Astrocyte (in vitro differentiated cells and primary cell): ENCODE data around the gene ETV6. TPM values are rescaled to one million over a fixed set of nuclear protein-coding genes. Genes with fewer than 3 reads are reported as not detected.

Source experiments
- DNase-seq: peaks from one replicate; pipeline ENCODE4 v3.0.0-alpha.2; 2010; ENCODE audit warnings: low read depth
- FAIRE-seq: peaks from 2 replicates; lab custom pipeline; 2011; peaks lifted over from hg19 to GRCh38; lab: Jason Lieb, UNC
- H2AFZ ChIP-seq: 2 replicates; pipeline ENCODE4 v1.6.0; 2012; ENCODE audit warnings: low read depth, low read length, inconsistent platforms
- H3K27ac ChIP-seq: 2 replicates; pipeline ENCODE4 v1.5.1; 2011; ENCODE audit warnings: low read depth, low read length, inconsistent platforms
- H3K27me3 ChIP-seq: 2 replicates; pipeline ENCODE4 v1.6.0; 2011; ENCODE audit warnings: low read length, inconsistent platforms; ENCODE audit not compliant: insufficient read depth
- H3K36me3 ChIP-seq: 2 replicates; pipeline ENCODE4 v1.5.1; 2011; ENCODE audit warnings: low read length, inconsistent platforms; ENCODE audit not compliant: insufficient read depth
- H3K4me1 ChIP-seq: 2 replicates; pipeline ENCODE4 v1.5.1; 2011; ENCODE audit warnings: low read length, inconsistent platforms; ENCODE audit not compliant: insufficient read depth
- H3K4me2 ChIP-seq: 2 replicates; pipeline ENCODE4 v1.6.0; 2012; ENCODE audit warnings: low read length, inconsistent platforms
- H3K4me3 ChIP-seq: 2 replicates; pipeline ENCODE4 v1.5.1; 2011; ENCODE audit warnings: low read depth, mild to moderate bottlenecking, low read length, inconsistent platforms; ENCODE audit not compliant: insufficient read depth
- H3K79me2 ChIP-seq: 2 replicates; pipeline ENCODE4 v1.6.0; 2012; ENCODE audit warnings: mild to moderate bottlenecking, low read length, inconsistent platforms; ENCODE audit not compliant: insufficient read depth
- H3K9ac ChIP-seq: 2 replicates; pipeline ENCODE4 v1.6.0; 2012; ENCODE audit warnings: mild to moderate bottlenecking, low read length, inconsistent platforms
- H3K9me3 ChIP-seq: 2 replicates; pipeline ENCODE4 v1.5.1; 2012; ENCODE audit warnings: low read depth, mild to moderate bottlenecking, low read length, inconsistent platforms; ENCODE audit not compliant: insufficient read depth
- H4K20me1 ChIP-seq: 2 replicates; pipeline ENCODE4 v1.6.0; 2012; ENCODE audit warnings: low read length, inconsistent platforms; ENCODE audit not compliant: insufficient read depth
- H3K27ac Mint-ChIP-seq: one replicate; pipeline ENCODE4 v1.8.0; 2021; ENCODE audit warnings: mild to moderate bottlenecking, mixed read lengths; ENCODE audit not compliant: unreplicated experiment
- H3K27me3 Mint-ChIP-seq: one replicate; pipeline ENCODE4 v1.8.0; 2021; ENCODE audit warnings: low read depth, mixed read lengths; ENCODE audit not compliant: unreplicated experiment
- H3K36me3 Mint-ChIP-seq: one replicate; pipeline ENCODE4 v1.8.0; 2021; ENCODE audit warnings: low read depth, mixed read lengths; ENCODE audit not compliant: unreplicated experiment
- H3K4me1 Mint-ChIP-seq: one replicate; pipeline ENCODE4 v1.8.0; 2021; ENCODE audit warnings: low read depth, mixed read lengths; ENCODE audit not compliant: unreplicated experiment
- H3K4me3 Mint-ChIP-seq: one replicate; pipeline ENCODE4 v1.8.0; 2021; ENCODE audit warnings: mild to moderate bottlenecking, moderate library complexity, mixed read lengths; ENCODE audit not compliant: unreplicated experiment
- H3K9me3 Mint-ChIP-seq: one replicate; pipeline ENCODE4 v1.8.0; 2021; ENCODE audit warnings: mild to moderate bottlenecking, mixed read lengths; ENCODE audit not compliant: unreplicated experiment
- EZH2 ChIP-seq: IDR thresholded peaks from 2 replicates; pipeline ENCODE4 v1.6.1; 2012; ENCODE audit warnings: mild to moderate bottlenecking, low read length, inconsistent platforms; ENCODE audit not compliant: insufficient read depth
- total RNA-seq: library from RNA; stranded (reverse); gene quantifications from 2 replicates; pipeline ENCODE4 v1.2.1, GENCODE V29; 2021
- TF ChIP-seq, protein P1 (sequence below): IDR thresholded peaks from 2 replicates; pipeline ENCODE4 v1.5.1; 2011; ENCODE audit warnings: low read depth, mild to moderate bottlenecking, inconsistent platforms, low read length, moderate library complexity; ENCODE audit not compliant: insufficient read depth

ETV6 gene
- total RNA-seq, 1 donor from 2014 or later = 41.2 TPM

DNA sequence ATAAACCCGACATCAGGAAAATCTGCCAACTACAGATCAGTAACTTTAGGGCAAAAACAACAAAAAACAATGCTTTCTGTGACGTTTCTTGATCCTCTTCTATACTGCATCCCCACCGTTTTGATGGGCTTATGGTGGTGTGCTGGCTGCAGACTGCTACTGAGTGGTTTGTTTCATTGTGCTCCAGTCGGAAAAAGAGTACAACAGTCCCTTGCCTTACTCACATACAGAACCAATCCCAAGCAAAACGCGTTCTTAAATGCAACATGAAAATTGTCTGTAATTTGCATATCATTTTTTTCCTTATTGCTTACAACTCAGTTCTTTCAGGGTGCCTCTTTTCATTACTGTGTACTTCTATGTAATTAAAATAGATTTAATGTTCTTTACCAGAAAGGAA, 2.3 kb downstream of the ETV6 start:
- H3K4me3 ChIP-seq = peak overlapping the region; percentile 93
- H3K27ac ChIP-seq = peak overlapping the region; percentile 94
- no peaks in the 10 kb centered on the region for H3K36me3 ChIP-seq
- peaks cover 7% of the 10 kb centered on the region for H3K36me3 Mint-ChIP-seq
- DNase-seq (no peak), FAIRE-seq (no peak)
- TF ChIP-seq, protein P1, sequence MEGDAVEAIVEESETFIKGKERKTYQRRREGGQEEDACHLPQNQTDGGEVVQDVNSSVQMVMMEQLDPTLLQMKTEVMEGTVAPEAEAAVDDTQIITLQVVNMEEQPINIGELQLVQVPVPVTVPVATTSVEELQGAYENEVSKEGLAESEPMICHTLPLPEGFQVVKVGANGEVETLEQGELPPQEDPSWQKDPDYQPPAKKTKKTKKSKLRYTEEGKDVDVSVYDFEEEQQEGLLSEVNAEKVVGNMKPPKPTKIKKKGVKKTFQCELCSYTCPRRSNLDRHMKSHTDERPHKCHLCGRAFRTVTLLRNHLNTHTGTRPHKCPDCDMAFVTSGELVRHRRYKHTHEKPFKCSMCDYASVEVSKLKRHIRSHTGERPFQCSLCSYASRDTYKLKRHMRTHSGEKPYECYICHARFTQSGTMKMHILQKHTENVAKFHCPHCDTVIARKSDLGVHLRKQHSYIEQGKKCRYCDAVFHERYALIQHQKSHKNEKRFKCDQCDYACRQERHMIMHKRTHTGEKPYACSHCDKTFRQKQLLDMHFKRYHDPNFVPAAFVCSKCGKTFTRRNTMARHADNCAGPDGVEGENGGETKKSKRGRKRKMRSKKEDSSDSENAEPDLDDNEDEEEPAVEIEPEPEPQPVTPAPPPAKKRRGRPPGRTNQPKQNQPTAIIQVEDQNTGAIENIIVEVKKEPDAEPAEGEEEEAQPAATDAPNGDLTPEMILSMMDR = no peak
- no peak for TF ChIP-seq EZH2
- peak overlapping the region; percentile 85 for H3K4me2 ChIP-seq
- H3K79me2 ChIP-seq = peaks cover 69% of the 10 kb centered on the region
- peaks cover 23% of the 10 kb centered on the region for H3K4me1 ChIP-seq
- no peak overlapping the region for H2AFZ ChIP-seq
- peak overlapping the region; percentile 95 for H3K4me3 Mint-ChIP-seq
- peak overlapping the region; percentile 97 for H3K9ac ChIP-seq
- no peaks in the 10 kb centered on the region for H3K27me3 Mint-ChIP-seq
- no peaks in the 10 kb centered on the region for H3K9me3 Mint-ChIP-seq
- H4K20me1 ChIP-seq = peaks cover 34% of the 10 kb centered on the region
- H3K9me3 ChIP-seq = no peaks in the 10 kb centered on the region
- no peaks in the 10 kb centered on the region for H3K27me3 ChIP-seq
- peak overlapping the region; percentile 94 for H3K27ac Mint-ChIP-seq
- H3K4me1 Mint-ChIP-seq = peaks cover 32% of the 10 kb centered on the region

DNA sequence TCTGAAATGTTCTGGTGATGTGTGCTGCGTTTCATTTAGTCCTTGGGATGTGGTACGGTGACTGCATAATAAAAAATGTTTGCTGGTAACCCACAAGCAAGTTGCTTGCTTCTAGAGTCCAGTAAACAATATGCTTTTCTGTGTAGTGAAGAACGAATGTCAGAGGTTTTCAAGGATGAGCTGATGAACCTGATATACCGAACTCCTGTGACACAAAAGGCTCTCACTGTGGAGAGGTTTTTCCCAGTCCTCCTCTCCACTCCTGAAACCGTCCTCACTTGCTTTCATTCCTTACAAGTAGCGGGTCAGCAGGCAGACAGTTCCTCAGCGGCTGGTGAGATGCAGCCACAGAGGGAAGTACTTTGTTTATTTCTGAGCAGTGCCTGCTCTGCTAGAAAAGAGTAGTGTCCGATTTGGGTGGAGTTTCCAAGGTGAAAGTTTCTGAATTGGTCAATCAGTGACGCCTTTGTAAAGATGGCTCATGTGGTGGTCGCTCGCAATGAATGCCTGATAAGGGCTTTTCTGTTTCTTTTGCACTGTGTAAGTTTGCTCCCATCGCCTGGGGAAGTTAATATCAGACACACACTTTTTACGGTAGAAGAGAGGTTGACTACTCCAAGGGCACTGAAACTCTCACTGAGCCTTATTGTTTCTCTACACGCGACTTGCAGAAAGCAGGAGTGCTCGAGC, 3.0 kb downstream of the ETV6 start:
- Histone ChIP-seq H3K4me1 (peaks cover 27% of the 10 kb centered on the region), H2AFZ (no peak overlapping the region), H3K9me3 (no peaks in the 10 kb centered on the region), H3K27me3 (no peaks in the 10 kb centered on the region), H4K20me1 (peaks cover 34% of the 10 kb centered on the region), H3K27ac (peak overlapping the region; percentile 94), H3K36me3 (no peaks in the 10 kb centered on the region), H3K4me3 (peak overlapping the region; percentile 93), H3K79me2 (peaks cover 76% of the 10 kb centered on the region), H3K4me2 (peak overlapping the region; percentile 85), H3K9ac (peak overlapping the region; percentile 97)
- Mint-ChIP-seq H3K9me3 (no peaks in the 10 kb centered on the region), H3K36me3 (peaks cover 7% of the 10 kb centered on the region), H3K27ac (peak overlapping the region; percentile 94), H3K4me1 (peaks cover 39% of the 10 kb centered on the region), H3K27me3 (no peaks in the 10 kb centered on the region), H3K4me3 (peak overlapping the region; percentile 95)
- DNase-seq (peak; percentile 77), FAIRE-seq (no peak)
- TF ChIP-seq, protein P1 = no peak
- TF ChIP-seq EZH2 = no peak

DNA sequence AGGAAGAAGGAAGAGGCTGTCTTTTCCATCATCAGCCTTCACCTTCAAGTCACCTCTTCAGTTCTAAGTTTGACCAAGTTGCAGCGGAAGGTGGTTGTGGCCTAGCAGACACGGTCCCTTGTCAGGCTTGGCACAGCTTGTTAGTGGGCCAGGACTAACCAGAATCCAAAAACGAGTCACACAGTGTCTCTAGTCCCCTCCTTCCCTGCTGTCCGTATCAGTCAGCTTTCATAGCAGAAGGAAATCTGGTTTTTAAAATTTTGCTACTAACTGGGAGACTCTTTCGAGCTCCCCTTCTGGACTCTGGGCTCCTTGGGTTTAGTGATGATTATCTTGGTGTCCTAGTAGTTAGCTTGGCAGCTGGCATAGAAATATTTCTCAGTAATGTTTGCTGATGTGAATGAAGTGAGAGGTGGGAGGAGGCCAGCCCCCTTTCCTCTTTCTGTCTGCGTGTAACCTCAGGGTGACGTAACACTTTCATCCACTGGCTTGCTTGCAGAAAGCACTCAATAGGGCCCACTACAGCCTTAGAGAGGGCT, 3.8 kb downstream of the ETV6 start:
- DNase-seq (no peak), FAIRE-seq (no peak)
- H3K4me3 ChIP-seq = peak overlapping the region; percentile 93
- H3K9me3 ChIP-seq = no peaks in the 10 kb centered on the region
- H3K4me1 ChIP-seq = peaks cover 34% of the 10 kb centered on the region
- H3K4me2 ChIP-seq = peak overlapping the region; percentile 85
- Mint-ChIP-seq H3K27ac (peak overlapping the region; percentile 94), H3K4me3 (peak overlapping the region; percentile 95), H3K27me3 (no peaks in the 10 kb centered on the region), H3K36me3 (peaks cover 7% of the 10 kb centered on the region), H3K9me3 (no peaks in the 10 kb centered on the region), H3K4me1 (peaks cover 45% of the 10 kb centered on the region)
- peak overlapping the region; percentile 94 for H3K27ac ChIP-seq
- H4K20me1 ChIP-seq = peaks cover 35% of the 10 kb centered on the region
- TF ChIP-seq, protein P1 = no peak
- TF ChIP-seq EZH2 = no peak
- H3K79me2 ChIP-seq = peaks cover 83% of the 10 kb centered on the region
- no peak overlapping the region for H2AFZ ChIP-seq
- H3K27me3 ChIP-seq = no peaks in the 10 kb centered on the region
- no peaks in the 10 kb centered on the region for H3K36me3 ChIP-seq
- H3K9ac ChIP-seq = peak overlapping the region; percentile 97
